HG02884 (cell line): ENCODE measurements around the gene CAPNS2.

Source experiments
- ATAC-seq: cut with Tn5 transposase; IDR thresholded peaks from one replicate; pipeline ENCODE4 v1.9.1; 2021; ENCODE audit warnings: mild to moderate bottlenecking, moderate library complexity; ENCODE audit not compliant: unreplicated experiment

CAPNS2 gene

GRCh38 chr16:55566432-55567175 is at the start of gene CAPNS2:
Gene CAPNS2 (plus strand): TSS chr16:55566684. CDS start chr16:55566757, 73 bp downstream.
- no peak for ATAC-seq

GRCh38 chr16:55521792-55522191 is 44.7 kb upstream of the CAPNS2 start:
- no peak for ATAC-seq

- no peak for ATAC-seq
These were observed 40.0 kb upstream of the CAPNS2 start for GRCh38 chr16:55526441-55526840.

GRCh38 chr16:55527885-55528284 is 38.6 kb upstream of the CAPNS2 start:
- ATAC-seq: no peak

- no peak for ATAC-seq
These were observed 37.5 kb upstream of the CAPNS2 start for GRCh38 chr16:55529018-55529417.

- ATAC-seq: no peak
These were observed 36.1 kb upstream of the CAPNS2 start for GRCh38 chr16:55530316-55530856.

- ATAC-seq: no peak
These were observed 34.3 kb upstream of the CAPNS2 start for GRCh38 chr16:55532227-55532626.

GRCh38 chr16:55534756-55535155 is 31.7 kb upstream of the CAPNS2 start:
- ATAC-seq: no peak

- no peak for ATAC-seq
These were observed 27.4 kb upstream of the CAPNS2 start for GRCh38 chr16:55539049-55539448.

- no peak for ATAC-seq
These were observed 27.0 kb upstream of the CAPNS2 start for GRCh38 chr16:55539488-55539887.

- ATAC-seq: no peak
These were observed 26.3 kb upstream of the CAPNS2 start for GRCh38 chr16:55540221-55540620.

GRCh38 chr16:55542459-55543082 is 23.9 kb upstream of the CAPNS2 start:
- ATAC-seq: no peak

- ATAC-seq: no peak
These were observed 23.0 kb upstream of the CAPNS2 start for GRCh38 chr16:55543472-55543871.

GRCh38 chr16:55552621-55553020 is 13.9 kb upstream of the CAPNS2 start:
- no peak for ATAC-seq

GRCh38 chr16:55555436-55555835 is 11.0 kb upstream of the CAPNS2 start:
- ATAC-seq: no peak

- ATAC-seq: no peak
These were observed 9.3 kb upstream of the CAPNS2 start for GRCh38 chr16:55557186-55557585.

- ATAC-seq: no peak
These were observed 7.3 kb upstream of the CAPNS2 start for GRCh38 chr16:55559233-55559632.

GRCh38 chr16:55559933-55560516 is 6.5 kb upstream of the CAPNS2 start:
- no peak for ATAC-seq

GRCh38 chr16:55561319-55561848 is 5.1 kb upstream of the CAPNS2 start:
- no peak for ATAC-seq

- ATAC-seq: no peak
These were observed 3.5 kb upstream of the CAPNS2 start for GRCh38 chr16:55562936-55563335.

- ATAC-seq: no peak
These were observed 2.7 kb upstream of the CAPNS2 start for GRCh38 chr16:55563797-55564196.

- ATAC-seq: no peak
These were observed 1.4 kb upstream of the CAPNS2 start for GRCh38 chr16:55565086-55565485.
